GM10266 (cell line): Measurements from ENCODE around the gene COL4A4.

Experiments used
- DNase-seq: peaks from one replicate; pipeline ENCODE4 v3.0.0; 2012; ENCODE audit errors: extremely low spot score
- CTCF ChIP-seq: IDR thresholded peaks from 2 replicates; pipeline ENCODE4 v1.5.1; 2012; ENCODE audit warnings: mild to moderate bottlenecking, low read depth; ENCODE audit not compliant: control insufficient read depth, insufficient read depth; ENCODE audit errors: missing control alignments

The COL4A4 gene

GRCh38 chr2:227031379-227031778 is 132.6 kb downstream of the COL4A4 start:
- no peak for TF ChIP-seq CTCF
- no peak for DNase-seq

- no peak for TF ChIP-seq CTCF
- DNase-seq = no peak
These were observed 133.2 kb downstream of the COL4A4 start for GRCh38 chr2:227030789-227031188.

- TF ChIP-seq CTCF = no peak
- DNase-seq = no peak
These were observed 134.4 kb downstream of the COL4A4 start for GRCh38 chr2:227029426-227030105.

GRCh38 chr2:227025510-227025909 is 138.5 kb downstream of the COL4A4 start:
- no peak for TF ChIP-seq CTCF
- DNase-seq = no peak

GRCh38 chr2:227022608-227023007 is 141.4 kb downstream of the COL4A4 start:
- DNase-seq = no peak
- no peak for TF ChIP-seq CTCF

GRCh38 chr2:227020416-227020815 is 143.6 kb downstream of the COL4A4 start:
- no peak for DNase-seq
- TF ChIP-seq CTCF = no peak

GRCh38 chr2:227016894-227017293 is 147.1 kb downstream of the COL4A4 start:
- no peak for TF ChIP-seq CTCF

More at GRCh38 chr2:227016894-227017293, 147.1 kb downstream of the COL4A4 start:
- DNase-seq = no peak
